Measurements from ENCODE around the gene NAA20.

The NAA20 gene

GRCh38 chr20:20019123-20019522 is 2.0 kb downstream of the NAA20 start:
- no peak for DNase-seq (ENCODE audit: low spot score)

GRCh38 chr20:20020908-20021307 is 3.7 kb downstream of the NAA20 start:
- DNase-seq (ENCODE audit: low spot score) = no peak

- no peak for DNase-seq (ENCODE audit: low spot score)
Observed at GRCh38 chr20:20021835-20022234, 4.7 kb downstream of the NAA20 start.

DNA sequence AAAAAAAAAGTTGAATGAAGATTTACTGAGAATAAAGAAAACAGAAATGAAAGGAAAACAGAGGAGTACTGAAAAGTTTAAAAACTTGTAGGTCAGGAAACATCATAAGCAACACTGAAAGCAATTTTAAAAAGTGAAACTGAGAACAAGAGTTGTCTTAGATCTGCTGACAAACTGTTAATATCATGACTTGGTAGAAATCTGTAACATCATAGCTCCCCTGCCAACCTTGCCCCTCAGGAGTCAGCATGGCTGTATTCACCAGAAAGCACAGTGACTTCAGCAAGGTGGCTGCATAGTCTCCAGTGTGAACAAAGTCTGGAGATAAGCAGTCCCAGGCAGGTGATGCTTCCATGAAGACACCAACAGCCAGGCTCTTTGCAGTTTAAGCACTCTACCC is 5.3 kb downstream of the NAA20 start:
- no peak for DNase-seq (ENCODE audit: low spot score)

DNA sequence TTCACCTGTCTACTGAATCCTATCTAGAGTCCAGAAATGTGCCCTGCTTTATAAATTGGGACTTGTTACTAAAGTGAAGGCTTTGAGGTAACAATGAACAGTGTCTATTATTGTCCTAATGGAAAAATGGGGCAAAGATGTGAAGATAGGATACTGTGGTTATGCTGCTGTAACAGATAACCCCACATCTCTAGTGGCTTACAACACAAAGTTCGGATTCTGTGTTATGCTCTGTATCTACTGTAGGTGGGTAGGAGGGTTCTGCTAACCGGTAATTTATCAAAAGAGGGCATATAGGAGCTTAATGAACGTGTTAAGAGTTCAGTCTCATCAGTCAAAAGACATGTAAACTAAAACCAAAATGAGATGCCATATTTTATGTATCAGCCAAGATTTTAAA is 6.2 kb downstream of the NAA20 start:
- no peak for DNase-seq (ENCODE audit: low spot score)

DNA sequence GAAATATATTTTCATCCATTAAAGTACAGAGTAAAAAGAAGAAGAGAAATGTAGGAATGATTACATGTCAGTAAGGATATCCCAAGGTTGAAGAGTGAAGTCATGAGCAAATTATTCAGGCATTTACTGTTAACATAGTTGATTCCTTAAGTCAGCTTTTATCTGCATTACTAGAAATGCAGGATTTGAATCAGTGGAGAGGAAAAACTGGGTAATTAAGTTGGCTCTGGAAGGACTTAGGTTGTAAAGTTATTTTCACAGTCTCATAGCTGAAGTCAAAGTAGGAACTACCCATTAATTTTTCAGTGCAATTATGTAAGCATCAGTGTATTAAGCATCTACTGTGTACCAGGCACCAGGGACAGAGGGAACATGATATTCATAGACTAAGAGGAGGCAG is 7.8 kb downstream of the NAA20 start:
- peak; percentile 29 for DNase-seq (ENCODE audit: low spot score)

- no peak for DNase-seq (ENCODE audit: low spot score)
Observed at GRCh38 chr20:20027284-20027683, 10.1 kb downstream of the NAA20 start.

GRCh38 chr20:20031790-20032189 is 14.6 kb downstream of the NAA20 start:
- no peak for DNase-seq (ENCODE audit: low spot score)

- DNase-seq (ENCODE audit: low spot score) = no peak
Observed at GRCh38 chr20:20034486-20034885, 17.3 kb downstream of the NAA20 start.

DNA sequence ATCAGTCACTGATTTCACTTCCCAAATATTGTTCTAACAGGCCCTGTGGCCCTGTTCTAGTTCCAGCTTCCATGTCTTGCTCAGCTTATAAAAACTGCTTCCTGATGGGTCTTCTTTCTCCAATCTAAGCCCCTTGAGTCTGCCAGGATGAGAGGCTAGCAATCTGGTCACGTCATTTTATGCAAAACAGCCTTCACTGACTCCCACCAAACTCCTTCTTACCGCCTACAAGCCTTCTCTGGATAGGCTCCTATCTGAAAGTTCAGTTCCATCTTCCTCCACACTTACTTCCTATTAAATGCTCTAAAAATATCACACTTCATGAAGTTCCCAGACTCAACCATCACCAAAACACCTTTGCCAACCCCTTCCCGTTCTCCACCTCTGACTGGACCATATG is 19.6 kb downstream of the NAA20 start:
- DNase-seq (ENCODE audit: low spot score) = no peak

- peak; percentile 39 for DNase-seq (ENCODE audit: low spot score)
Observed at GRCh38 chr20:20037960-20038359, 20.8 kb downstream of the NAA20 start.

- no peak for DNase-seq (ENCODE audit: low spot score)
Observed at GRCh38 chr20:20038586-20038985, 21.4 kb downstream of the NAA20 start.

DNA sequence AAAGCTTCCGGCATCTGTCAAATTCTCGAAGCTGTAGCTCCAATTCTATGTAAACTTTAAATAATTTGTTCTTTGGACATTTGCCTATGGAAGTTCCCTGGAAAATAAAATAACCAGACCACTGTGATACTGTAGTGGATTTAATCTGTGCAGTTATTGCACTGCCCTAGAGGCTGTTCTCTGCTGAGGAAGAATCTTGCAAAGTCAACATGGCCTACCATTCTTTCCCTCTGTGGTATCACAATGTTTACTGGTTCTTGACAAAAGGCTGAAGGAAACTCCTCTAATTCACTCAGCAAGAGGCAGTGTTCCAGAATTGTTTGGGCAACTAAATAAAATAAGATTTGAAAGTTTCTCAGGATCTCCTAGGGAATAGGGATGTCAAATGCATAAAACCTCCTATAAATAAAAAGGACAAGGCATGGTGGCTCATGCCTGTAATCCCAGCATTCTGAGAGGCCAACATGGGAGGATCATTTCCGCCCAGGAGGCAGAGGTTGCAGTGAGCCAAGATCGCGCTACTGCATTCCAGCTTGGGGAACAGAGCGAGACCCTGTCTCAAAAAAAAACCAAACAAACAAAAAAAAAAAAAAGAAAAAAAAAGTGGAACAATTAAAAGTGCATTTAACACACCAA is 22.7 kb downstream of the NAA20 start:
- no peak for DNase-seq (ENCODE audit: low spot score)

- DNase-seq (ENCODE audit: low spot score) = no peak
Observed at GRCh38 chr20:20051767-20052073, 34.6 kb downstream of the NAA20 start.

DNA sequence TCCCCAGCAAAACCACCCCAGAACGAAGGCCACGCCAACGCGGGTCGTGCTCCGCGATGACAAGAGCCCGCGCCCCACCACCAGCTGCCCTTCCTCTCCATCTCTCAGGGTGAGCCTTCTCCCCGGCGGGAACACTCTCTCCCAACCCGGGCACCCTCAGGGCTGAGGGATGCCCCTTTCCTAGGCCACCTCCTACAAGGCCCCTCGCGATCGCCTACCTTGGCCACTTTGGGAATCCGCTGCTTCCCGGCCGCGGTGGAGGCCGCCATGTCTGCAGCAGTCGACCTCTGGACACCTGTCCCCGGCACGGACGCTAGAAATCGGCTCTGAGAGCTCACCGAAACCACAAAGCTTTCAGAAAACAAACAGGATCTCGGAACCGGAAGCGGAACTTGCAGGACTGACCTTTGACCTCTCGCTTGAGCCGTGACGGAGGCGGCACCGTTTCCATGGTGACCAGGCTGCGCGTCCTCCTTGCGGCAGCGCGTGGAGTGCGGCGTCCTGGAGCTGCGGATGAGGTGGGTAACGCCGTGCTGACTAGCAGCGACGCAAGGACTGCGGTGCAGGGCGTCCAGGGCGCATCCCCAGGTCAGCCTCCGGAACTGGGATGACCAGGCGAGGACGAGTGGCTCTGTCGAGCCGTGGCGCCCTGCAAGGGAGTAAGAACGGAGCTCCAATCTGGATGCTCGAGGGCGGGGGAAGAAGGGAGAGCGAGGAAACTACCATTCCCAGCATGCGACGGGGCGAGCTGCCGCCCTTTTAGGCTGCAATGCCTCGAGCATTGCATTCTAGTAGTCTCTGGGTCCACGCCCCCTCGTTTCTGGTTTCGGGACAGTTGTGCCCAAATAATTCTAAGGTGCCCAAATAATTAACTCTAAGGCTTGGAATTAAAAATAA is 35.2 kb downstream of the NAA20 start, which contains the start of the genes CFAP61 and CRNKL1:
Gene CFAP61 (plus strand): TSS at position 459 of the 897 bp plus-strand sequence. CDS start 4,122 bp downstream, outside the sequence.
Gene CRNKL1 (minus strand): TSS at position 393 of the 897 bp plus-strand sequence. CDS start 124 bp downstream, at position 269.
- peak; percentile 94 for DNase-seq (ENCODE audit: low spot score)

- DNase-seq (ENCODE audit: low spot score) = no peak
Observed at GRCh38 chr20:20060234-20060998, 43.3 kb downstream of the NAA20 start.

GRCh38 chr20:20063941-20064702 is 47.0 kb downstream of the NAA20 start:
- DNase-seq (ENCODE audit: low spot score) = no peak

DNA sequence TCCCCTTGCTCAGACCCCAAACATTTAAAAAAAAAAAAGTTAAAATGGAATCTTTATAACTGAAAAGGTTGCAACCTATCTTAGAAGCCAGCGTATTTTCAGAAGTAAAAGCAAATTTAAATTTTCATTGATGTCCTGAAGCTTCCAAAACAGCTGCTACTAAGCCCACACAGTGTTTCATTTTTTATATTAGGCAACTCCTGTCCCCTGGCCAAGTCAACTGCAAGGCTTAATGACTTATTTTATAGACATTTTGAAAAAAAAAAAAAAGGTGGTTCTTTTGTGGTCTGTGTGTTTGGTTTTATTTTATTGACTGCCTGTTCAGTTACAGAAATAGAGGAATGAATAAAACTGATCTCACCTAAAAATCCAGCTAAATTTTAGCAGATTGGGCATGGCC is 48.2 kb downstream of the NAA20 start:
- DNase-seq (ENCODE audit: low spot score) = no peak

DNA sequence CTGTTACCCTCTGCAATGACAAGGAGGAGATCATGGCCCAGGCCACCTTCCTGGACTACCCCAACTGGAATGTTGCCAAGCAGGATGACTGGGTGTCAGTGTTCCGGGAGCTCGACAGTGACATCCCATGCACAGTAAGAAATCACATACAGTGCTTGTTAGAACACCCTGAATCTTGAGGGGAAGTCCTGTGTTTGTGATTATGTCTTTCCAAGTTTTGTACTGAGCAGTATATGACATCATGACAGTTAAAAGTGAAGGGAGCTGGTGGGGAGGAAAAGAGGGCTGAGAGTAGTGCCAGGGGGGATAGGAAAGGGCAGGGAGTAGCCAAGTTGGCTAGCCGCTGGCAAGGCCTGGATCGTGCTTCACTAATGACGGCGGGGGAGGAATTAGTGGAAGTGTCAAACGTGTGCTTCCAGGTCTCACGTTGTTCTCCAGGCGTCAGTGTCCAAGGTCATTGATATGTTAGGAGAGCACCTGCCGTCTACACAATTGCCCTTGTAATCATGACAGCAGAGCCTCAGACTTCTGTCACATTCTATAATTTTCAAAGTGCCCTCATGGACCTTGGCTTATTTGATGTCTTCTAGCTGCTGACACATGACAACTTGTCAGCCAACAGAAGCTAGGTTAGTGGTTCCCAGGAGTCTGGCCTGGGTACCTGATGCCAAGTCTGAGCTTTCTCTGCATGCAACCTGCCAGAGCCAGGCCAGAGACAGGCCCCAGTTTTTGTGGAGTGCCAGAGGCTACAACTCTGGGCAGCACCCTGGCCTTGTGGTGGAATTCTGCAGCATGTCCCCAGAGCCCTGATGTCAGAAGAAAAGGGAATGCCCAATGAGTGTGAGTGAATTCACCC is 53.9 kb downstream of the NAA20 start:
- DNase-seq (ENCODE audit: low spot score) = no peak

GRCh38 chr20:20073801-20074371 is 56.7 kb downstream of the NAA20 start:
- no peak for DNase-seq (ENCODE audit: low spot score)

GRCh38 chr20:20075032-20075431 is 57.9 kb downstream of the NAA20 start:
- DNase-seq (ENCODE audit: low spot score) = no peak

All from AG08396 (cell line).